Glomerular endothelial cell (primary cell): ENCODE data around the gene MAD1L1. TPM values are rescaled to one million over a fixed set of nuclear protein-coding genes. Genes with fewer than 3 reads are reported as not detected.
"Not testable (repeated sequence)": the region's sequence is repeated elsewhere in the genome, so short reads cannot be mapped to it uniquely, and the experiment has no call there.

Experiments
- DNase-seq: peaks from one replicate; pipeline ENCODE4 v3.0.0-alpha.2; 2011; ENCODE audit warnings: low read depth, low spot score; ENCODE audit errors: extremely low read depth
- total RNA-seq: library from RNA; depleted of rRNA; stranded (reverse); fragments of >200 nt; gene quantifications from 2 replicates; pipeline ENCODE4 v1.2.3, GENCODE V29; 2015

Gene MAD1L1
- total RNA-seq, 1 donor from 2014 or later = 59.4 TPM

DNA sequence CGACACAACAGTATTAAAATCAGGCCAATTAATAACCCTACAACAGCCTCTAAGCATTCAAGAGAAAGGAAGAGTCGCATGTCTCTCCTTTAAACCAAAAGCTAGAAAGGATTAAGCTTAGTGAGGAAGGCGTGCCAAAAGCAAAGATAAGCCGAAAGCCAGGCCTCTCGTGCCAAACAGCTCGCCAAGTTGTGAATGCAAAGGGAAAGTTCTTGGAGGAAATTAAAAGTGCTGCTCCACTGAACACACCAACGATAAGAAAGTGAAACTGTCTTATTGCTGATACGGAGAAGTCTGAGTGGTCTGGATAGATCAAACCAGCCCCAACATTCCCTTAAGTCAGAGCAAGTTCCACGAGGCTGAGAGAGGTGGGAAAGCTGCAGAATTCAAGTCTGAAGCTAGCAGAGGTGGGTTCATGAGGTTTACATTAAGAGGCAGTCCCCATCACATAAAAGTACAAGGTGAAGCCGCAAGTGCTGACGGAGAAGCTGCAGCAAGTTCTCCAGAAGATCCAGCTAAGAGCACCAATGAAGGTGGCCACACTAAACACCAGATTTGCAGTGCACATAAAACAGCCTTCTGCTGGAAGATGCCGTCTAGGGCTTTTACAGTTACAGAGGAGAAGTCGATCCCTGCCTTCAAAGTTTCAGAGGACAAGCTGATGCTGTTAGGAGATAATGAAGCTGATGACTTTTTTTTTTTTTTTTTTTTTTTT lies 194.8 kb downstream of the MAD1L1 start:
- DNase-seq = no peak

DNA sequence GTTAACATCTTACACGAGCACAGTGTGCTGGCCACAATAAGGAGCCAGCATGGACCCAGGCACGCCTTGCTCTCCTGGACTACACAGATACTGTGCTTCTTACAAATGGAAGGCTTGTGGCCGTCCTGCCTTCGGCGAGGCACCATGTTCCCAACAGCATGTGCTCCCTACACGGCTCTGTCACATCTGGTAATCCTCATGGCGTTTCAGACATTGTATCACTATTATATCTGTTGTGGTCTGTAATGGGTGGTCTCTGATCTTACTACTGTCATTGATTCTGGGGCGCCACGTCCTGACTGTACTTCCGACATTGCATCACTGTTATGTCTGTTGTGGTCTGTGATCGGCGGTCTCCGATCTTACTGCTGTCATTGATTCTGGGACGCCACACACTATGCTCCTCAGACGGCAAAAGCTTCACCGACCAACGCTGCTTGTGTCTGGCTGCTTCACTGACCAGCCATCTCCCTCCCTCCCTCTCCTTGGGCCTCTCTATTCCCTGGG lies 195.4 kb downstream of the MAD1L1 start:
- DNase-seq = no peak

DNA sequence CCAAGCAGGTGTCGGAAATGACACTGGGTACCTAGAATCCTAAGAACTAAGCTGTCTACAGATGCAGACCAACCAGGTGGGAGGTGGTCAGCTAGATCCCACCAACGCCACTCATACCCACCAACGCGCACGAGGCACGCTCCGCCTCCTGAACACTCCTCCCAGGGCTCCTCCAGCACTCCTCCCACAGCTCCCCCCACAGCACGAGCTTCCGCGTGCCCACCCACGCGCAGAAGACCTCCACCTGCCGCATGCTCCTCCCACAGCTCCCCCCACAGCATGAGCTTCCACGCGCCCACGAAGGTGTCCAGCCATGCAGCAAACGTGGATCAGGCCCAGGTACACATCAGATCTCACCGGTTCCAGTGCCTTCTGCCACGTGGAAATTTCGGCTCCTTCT lies 196.0 kb downstream of the MAD1L1 start:
- DNase-seq = no peak

DNA sequence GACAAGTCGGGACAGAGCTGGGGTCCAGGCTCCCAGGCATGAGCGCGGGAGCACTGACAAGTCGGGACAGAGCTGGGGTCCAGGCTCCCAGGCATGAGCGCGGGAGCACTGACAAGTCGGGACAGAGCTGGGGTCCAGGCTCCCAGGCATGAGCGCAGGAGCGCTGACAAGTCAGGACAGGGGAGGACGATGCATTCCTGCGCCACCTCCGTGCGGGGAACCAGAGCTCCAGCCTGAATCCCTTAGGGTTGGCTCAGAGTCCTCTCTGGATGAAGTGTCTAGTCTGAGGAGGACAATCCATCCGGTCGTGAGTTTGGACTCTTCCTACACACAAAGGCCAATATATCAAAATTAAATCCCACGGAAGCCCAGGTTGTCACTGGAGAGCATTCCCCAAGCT lies 196.5 kb downstream of the MAD1L1 start:
- DNase-seq = not testable (repeated sequence)

DNA sequence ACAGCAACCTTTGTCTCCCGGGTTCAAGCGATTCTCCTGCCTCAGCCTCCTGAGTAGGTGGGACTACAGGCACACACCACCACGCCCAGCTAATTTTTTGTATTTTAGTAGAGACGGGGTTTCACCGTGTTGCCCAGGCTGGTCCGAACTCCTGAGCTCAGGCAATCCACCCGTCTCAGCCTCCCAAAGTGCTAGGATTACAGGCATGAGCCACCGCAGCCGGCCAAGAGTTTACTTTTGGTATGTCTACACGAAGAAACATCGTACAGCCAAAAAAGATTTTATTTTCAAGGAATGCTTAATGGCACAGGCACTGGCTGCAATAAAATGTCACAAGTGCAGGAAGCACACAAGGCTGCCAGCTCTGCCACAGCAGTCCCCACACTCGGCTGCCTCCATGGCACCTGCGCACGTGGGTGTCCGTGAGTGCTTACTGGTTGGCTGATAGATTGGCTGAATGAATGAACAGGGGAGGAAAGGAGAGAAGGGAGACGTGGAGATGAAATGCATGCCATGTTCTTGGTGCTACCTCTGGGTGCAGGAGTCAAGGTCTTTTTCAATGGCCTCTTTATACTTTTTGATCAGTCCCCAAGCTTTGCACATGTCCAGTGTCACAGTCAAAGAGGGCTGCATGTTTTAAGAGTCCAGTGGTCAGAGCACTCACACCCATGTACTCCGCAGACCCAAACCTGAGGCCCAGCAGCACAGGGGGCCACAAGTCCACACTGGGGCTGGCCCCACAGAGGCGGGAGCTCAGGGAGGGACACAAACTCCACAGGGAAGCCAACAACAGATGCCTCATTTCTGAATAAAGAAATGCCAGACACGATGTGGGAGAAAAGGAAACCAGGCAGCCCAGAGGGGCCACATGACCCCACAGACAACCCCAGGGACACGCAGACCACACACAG lies 198.2 kb downstream of the MAD1L1 start:
- no peak for DNase-seq

DNA sequence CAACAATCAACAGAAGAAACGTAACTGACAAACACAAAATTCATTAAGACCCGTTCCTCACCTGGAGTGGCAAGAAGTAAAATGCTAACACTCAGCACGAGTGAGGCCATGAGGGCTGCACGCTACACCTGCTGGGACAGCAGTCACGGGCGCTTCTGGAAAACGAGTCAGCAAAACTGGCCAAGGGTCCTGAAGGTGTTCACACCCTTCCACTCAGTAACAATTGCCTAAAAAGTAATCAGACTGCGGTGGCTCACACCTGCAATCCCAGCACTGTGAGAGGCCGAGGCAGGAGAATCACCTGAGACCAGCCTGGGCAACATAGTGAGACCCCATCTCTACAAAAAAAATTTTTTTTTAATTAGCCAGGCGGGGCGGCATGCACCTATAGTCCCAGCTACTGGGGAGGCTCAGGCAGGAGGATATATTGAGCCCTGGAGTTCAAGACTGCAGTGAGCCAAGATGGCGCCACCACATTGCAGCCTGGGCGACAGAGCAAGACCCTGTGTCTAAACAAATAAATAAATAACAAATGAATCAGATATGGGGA lies 199.1 kb downstream of the MAD1L1 start:
- DNase-seq = no peak

DNA sequence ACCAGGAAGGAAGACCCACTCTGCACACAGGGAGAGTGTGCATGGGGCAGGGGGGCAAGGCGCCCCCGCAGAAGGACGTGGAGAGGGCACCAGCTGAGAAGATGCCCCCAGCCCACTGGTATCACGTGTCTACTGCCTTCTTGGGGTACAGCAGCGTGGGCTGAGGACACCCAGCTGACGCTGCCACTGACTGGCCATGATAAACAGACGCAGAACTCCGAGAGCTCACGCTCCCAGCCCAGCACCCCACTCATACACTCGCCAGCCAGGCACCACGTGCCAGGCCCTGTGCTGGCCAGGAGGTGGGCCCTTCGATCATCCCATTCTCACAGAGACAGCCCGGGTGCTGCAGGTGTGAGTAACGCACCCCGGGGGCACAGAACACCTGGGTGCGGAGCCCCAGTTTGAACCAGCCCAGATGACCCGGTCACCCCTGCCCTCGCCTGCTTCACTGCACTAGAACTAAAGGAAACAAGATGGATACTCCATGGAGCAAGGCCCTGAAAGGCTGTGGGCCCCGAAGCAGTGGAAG lies 199.8 kb downstream of the MAD1L1 start:
- DNase-seq = no peak

DNA sequence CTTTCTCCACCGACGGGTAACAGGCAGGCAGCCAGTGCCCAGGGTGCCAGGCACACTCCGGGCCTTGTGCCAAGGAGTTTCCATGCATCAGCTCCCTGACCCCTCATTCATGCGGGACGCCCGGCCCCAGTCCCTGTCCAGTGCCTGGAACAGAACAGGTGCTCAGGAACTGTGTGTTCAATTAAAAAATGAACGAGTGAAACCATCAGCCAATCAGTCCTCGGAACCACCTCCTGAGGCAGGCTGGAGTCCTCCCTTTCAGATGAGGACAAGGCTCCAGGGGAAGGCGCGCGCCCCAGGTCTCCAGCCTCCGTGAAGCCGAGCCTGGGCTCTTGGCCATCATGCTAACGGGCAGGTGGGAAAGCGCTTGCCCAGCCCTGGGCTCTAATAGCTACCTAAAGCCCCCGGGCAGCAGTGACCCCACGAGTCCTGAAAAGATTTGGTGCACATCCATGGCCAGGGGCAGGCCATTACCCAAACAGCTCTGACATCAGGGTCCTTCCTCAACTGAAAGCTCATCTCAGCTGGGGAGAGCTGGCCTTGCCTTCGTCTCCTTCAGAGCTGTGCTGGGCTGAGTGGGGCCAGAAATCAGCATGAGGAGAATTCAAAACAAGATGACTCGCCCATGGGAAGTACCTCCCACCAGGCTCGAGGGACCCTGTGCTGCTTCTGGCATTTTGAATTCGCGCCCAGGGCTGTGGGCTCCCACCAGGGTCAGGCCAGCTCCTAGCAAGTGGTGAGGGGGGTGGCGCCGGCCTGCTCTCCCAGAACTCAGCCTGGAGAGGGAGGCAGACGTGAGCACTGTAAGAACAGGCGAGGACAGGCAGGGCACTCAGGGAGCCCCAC lies 200.5 kb downstream of the MAD1L1 start:
- DNase-seq = no peak

DNA sequence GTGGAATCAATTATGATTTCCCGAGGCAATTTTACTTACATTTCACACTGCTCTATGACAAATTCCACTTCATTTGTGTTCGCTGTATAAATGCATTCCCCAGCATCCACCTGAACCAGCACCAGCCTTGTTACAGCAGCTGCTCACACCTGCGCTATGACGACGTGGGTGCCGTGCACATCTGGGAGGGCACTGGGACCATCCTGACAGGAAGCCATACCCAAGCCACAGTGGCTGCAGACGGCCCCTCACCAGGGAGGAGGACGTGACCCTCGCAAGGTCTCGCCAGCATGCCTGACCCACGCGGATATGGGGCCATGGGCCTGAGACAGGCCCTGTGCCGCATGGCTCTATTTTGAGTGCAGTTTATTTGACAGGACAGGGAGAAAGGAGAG lies 201.3 kb downstream of the MAD1L1 start:
- DNase-seq = no peak

DNA sequence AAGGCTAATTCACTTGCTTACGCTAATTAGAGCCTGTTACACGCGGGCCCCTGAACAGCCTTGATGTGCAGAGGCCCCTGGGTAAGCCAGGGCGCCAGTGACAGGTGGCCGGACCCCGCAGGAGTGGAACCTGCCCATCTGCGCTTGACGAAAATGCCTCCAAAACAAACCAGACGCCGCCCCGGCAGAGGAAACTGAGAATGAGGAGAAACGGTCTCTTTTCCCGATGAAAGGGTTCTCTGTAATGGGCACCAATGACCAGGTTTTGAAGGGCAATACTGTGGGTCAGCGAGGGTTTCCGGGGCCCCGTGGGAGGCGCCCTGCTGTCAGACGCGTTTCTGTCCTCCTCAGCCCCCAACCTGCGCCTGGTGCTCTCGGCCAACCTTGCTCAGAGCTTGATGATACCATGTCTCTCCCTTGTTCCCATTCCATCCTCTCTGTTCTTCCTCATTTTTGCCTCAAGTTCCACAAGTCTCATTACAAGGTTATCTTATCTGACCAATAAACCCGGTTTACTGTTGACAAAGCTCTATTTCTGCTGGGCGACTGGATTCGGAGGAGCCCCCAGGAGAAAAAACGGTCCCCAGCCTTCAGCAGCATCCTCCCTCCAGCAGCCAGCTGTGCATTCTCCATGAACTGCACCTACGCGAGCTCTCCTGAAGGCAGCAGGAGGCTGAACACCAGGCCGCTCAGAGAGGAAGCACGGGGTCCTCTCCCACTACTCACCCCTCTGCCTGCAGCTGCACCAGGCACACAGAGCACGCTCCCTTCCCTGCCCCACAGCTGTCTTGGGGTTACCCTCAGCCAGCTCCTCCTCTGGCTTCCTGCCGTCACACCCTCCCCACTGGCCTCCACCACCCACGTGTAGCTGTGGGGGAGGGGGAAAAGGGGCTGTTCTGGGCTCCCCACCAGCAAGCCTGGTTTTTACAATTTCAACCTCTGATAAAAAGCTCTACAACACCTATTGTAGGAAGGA lies 202.0 kb downstream of the MAD1L1 start:
- no peak for DNase-seq

DNA sequence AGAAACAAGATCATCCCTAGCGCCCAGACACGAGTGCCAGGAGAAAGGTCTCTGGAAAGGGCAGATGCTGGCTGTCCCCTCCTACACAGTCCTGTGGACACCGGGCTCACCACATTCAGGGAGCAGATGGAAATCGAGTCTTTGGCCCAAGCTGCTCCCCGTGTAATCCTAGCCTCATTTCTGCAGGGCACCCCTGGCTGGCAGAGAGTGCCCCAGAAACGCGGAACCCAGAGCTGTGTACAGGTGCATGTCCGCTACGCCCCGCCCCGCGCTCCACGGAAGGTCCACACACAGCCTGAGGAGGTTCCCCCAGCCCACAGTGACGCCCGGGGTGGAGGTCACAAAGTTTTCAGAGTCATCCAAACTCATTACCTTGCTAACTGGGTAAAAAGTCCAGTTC lies 202.8 kb downstream of the MAD1L1 start:
- no peak for DNase-seq

DNA sequence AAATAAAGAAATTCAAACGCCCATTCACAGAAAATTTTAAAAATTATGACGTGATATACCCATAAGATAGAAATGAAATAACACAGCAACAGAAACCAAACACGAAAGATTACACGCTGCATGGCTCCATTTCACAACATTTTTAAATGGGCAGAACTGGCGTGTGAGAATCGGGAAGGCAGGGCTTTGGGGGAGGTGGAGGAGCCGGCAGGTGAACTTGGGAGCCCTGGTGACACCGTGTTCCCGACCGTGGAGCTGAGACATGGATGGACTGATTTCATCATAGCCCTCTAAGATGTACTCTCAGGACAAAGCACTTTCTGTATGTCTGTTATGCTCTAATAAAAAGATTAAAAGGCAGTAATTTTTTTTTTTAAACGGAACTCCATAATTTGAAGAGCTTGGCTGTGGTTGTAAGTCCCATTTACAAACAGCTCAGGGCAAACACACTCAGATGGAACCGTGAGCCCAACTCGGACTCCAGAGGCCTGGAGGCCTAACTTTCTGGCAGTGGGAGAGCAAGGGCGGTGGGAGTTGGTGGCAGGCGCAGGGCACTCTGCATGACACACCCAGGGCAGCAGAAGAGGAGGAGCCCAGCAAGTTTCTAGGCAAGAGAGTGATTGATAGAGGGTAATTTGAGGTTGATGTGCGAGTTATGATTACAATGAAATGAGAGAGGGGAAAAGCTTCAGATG lies 203.4 kb downstream of the MAD1L1 start:
- no peak for DNase-seq

DNA sequence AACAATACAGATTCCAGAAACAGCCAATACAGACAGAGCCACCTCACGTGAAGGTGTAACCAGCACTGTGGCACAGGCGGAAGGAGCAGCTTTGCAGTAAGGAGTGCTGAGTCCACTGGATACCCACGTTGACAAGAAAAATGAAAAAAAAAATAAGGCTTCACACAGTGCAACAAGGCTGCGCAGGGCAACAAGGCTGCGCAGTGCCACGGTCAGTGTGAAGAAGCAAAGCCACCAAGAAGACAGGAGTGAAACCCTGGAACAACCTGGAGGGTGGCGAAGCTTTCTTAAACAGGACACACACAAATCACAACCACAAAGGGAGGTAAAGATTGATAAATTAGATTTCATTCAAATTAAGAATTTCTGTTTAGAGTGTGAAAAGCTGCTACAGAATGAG lies 204.0 kb downstream of the MAD1L1 start:
- DNase-seq = no peak

DNA sequence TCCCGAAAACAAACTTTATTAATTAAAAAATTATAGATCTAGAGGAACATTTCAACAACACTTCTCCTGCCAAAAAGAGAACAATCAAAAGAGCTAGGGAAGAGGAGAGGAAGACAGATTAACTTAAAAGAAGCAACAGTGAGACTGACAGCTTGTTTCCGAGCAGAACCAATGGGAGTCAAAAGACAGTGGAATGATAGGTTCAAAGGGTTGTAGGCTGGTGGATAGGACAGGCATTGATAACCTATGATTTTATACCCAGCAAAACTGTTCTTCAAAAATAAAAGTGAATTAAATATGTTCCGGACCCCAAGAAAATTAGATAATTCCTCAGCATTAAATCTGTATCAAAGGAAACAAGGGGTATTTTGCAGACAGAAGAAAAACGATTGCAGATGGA lies 207.6 kb downstream of the MAD1L1 start:
- DNase-seq = no peak

DNA sequence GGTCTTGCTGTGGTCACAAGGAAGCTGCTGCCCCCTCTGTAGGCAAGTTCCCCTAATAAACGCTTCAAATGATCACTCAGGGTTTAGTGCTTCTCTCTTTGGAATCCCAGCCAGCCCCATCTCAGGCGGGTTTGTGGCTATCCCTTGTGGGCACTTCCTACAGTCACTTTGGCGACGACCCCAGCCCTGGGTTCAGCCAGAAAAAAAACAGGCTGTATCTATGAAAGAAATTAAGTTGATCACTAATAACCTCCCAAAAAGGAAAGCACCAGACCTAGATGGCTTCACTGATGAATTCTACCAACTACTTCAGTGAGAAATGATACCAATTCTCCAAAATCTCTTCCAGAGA lies 208.2 kb downstream of the MAD1L1 start:
- DNase-seq = no peak

DNA sequence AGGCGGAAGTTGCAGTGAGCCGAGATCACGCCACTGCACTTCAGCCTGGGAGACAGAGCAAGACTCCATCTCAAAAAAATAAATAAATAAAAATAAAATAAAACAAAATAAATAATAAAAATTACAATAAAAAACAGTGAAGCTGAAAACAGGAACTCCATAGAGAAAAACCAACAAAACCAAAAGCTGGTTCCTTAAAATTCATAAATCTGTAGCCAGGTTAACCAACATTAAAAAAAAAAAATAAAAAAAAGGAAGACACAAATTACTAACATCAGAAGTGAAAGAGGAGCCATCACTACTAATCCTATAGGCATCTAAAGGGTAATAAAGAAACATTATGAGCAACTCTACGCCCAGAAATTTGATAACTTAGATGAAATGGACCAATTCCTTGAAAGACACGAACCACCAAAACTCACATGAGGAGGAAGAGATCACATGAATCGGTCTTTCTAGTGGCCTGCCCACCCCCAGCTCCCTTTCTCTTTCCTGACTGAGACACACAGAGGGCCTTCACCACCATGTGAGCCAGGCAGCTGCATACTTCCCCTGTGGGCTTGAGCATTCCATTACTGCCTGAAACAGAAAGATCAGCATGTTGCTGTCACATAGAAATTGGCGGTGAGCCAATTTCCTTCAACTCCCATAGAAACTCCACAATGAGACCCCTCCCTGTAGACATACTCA lies 208.7 kb downstream of the MAD1L1 start:
- DNase-seq = no peak

DNA sequence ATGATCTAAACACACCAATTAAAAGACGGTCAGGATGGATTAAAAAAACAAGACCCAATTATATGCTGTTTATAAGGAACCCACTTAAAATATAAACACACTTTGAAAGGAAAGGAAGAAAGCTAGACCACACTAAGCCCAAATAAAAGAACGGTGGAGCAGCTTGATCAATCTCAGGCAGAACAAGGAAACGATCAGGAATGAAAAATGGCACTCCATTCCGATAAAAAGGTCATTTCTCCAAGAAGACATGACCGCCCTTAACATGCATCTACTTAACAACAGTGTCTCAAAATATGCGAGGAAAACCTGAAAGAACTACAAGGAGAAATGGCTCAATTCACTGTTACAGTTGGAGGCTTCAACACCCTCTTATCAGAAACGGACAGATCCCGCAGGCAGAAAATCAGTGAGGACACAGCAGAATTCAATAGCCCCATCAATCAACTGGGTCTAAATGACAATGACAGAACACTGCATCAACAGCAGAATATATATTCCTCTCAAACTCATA lies 210.0 kb downstream of the MAD1L1 start:
- no peak for DNase-seq

DNA sequence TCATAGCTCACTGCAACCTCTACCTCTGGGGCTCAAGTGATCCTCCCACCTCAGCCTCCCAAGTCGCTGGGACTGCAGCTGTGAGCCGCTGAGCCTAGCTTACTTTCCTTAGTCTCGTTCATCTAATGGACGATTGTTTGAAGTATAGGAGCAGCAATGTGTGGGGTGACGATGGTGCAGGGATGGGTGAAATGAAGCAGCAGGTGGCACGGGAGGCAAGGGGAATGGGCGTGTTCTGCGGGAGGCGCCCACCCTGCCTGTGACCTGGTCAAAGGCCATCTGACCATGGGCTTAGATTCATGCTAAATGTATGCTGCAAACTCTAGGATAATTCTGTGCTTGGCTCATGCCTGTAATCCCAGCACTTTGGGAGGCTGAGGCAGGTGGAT lies 210.7 kb downstream of the MAD1L1 start:
- DNase-seq = no peak
